Measurements from ENCODE around the gene SGSH.

DNA sequence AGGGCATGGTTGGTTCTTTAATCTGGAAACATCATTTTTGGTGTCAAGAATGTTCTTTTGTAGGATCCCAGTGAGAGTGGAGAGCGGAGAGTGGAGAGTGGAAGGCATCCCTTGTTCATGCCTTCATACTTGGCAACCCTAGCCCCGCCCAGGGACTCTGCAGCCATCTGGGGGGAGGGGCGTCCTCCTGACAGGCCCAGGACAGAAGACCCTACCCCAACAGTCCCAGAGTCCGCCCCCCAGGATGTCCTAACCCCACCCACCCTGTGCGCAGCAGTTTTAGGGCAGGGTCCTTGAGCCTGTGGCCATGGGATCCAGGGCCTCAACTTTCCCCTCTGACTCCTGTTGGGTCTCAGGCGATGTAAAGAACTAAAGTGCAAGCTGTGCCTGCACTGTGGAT lies 4.5 kb upstream of the SGSH start:
- TF ChIP-seq, protein P1, sequence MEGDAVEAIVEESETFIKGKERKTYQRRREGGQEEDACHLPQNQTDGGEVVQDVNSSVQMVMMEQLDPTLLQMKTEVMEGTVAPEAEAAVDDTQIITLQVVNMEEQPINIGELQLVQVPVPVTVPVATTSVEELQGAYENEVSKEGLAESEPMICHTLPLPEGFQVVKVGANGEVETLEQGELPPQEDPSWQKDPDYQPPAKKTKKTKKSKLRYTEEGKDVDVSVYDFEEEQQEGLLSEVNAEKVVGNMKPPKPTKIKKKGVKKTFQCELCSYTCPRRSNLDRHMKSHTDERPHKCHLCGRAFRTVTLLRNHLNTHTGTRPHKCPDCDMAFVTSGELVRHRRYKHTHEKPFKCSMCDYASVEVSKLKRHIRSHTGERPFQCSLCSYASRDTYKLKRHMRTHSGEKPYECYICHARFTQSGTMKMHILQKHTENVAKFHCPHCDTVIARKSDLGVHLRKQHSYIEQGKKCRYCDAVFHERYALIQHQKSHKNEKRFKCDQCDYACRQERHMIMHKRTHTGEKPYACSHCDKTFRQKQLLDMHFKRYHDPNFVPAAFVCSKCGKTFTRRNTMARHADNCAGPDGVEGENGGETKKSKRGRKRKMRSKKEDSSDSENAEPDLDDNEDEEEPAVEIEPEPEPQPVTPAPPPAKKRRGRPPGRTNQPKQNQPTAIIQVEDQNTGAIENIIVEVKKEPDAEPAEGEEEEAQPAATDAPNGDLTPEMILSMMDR (conservative IDR thresholded peaks at IDR 0.05 in 1 of 2, IDR thresholded peaks at IDR 0.05 in 1 of 2; ENCODE audit: extremely low read depth in 1 of 2, insufficient read depth in 1 of 2, low read depth in 1 of 2, low read length in 2 of 2): no peak
- no peak for TF ChIP-seq EZH2 (IDR thresholded peaks at IDR 0.05; ENCODE audit: borderline replicate concordance, low read length)

Measured in mammary epithelial cell (primary cell).